SK-N-SH (cell line): Measurements from ENCODE around the gene PPP5C. TPM values are rescaled to one million over a fixed set of nuclear protein-coding genes. Genes with fewer than 3 reads are reported as not detected.

Experiments
- CTCF ChIA-PET: fragments of 300-600, 350-600 bp; formaldehyde crosslinking; extraction: SDS; loops from one replicate; lab custom pipeline; 2021; lab: Yijun Ruan, JAX
- POLR2A ChIA-PET: fragments of 350-600 bp; sonication (Branson Sonifier 250); formaldehyde crosslinking; extraction: SDS; loops from one replicate; lab custom pipeline; 2020; ENCODE audit warnings: antibody characterized with exemption, inconsistent platforms; lab: Yijun Ruan, JAX
- DNase-seq: peaks from one replicate; pipeline ENCODE4 v3.0.0; 2012
- H2AFZ ChIP-seq: fragments of 200-600 bp; sonication (generic); 2 replicates; pipeline ENCODE4 v1.8.1; 2016; ENCODE audit warnings: antibody characterized with exemption, mild to moderate bottlenecking, low read depth
- H3F3A ChIP-seq: fragments of 200-600 bp; sonication (generic); replicated peaks from 2 replicates; pipeline ENCODE3; 2016; ENCODE audit warnings: antibody characterized with exemption, mild to moderate bottlenecking; ENCODE audit not compliant: insufficient read depth
- H3K27ac ChIP-seq, 2 experiments: fragments of 200-500 bp in 1 of 2; fragments of 200-600 bp in 1 of 2; sonication (Bioruptor generic) in 1 of 2; sonication (generic), shearing (Covaris generic) in 1 of 2; 2 replicates each; pipeline versions ENCODE4 v1.5.1 to v1.6.1; 2014 to 2016; ENCODE audit warnings: low read depth in 2 of 2, inconsistent platforms in 1 of 2, low read length in 1 of 2, mild to moderate bottlenecking in 1 of 2, mixed read lengths in 1 of 2
- H3K27me3 ChIP-seq: fragments of 200-600 bp; sonication (generic), shearing (Covaris generic); 2 replicates; pipeline ENCODE4 v1.6.1; 2016; ENCODE audit warnings: mixed run types; ENCODE audit not compliant: insufficient read depth
- H3K36me3 ChIP-seq, 2 experiments: fragments of 200-500 bp in 1 of 2; fragments of 200-600 bp in 1 of 2; sonication (Bioruptor generic) in 1 of 2; sonication (generic) in 1 of 2; replicated peaks in 1 of 2; 2 replicates each; pipeline versions ENCODE3 to v1.5.1; 2014 to 2016; ENCODE audit warnings: low read length in 1 of 2, mild to moderate bottlenecking in 1 of 2; ENCODE audit not compliant: insufficient read depth in 2 of 2, control insufficient read depth in 1 of 2
- H3K4me1 ChIP-seq, 2 experiments: fragments of 200-500 bp in 1 of 2; fragments of 200-600 bp in 1 of 2; sonication (Bioruptor generic) in 1 of 2; sonication (generic), shearing (Covaris generic) in 1 of 2; 2 replicates each; pipeline versions ENCODE4 v1.5.1 to v1.6.1; 2014 to 2016; ENCODE audit warnings: low read depth in 1 of 2, low read length in 1 of 2, mixed run types in 1 of 2; ENCODE audit not compliant: insufficient read depth in 2 of 2, control insufficient read depth in 1 of 2
- H3K4me2 ChIP-seq: fragments of 200-600 bp; sonication (generic), shearing (Covaris generic); 2 replicates; pipeline ENCODE4 v1.6.1; 2017; ENCODE audit warnings: mixed run types
- H3K4me3 ChIP-seq, 2 experiments: fragments of 200-500 bp in 1 of 2; fragments of 200-600 bp in 1 of 2; sonication (Bioruptor generic) in 1 of 2; sonication (generic), shearing (Covaris generic) in 1 of 2; 2 replicates each; pipeline versions ENCODE4 v1.5.1 to v1.8.1; 2014 to 2016; ENCODE audit warnings: low read depth in 2 of 2, inconsistent platforms in 1 of 2, low read length in 1 of 2, mild to moderate bottlenecking in 1 of 2, mixed read lengths in 1 of 2, moderate library complexity in 1 of 2
- H3K79me2 ChIP-seq: fragments of 200-600 bp; sonication (generic); 2 replicates; pipeline ENCODE4 v1.8.1; 2017; ENCODE audit warnings: mild to moderate bottlenecking; ENCODE audit not compliant: insufficient read depth
- H3K9ac ChIP-seq: fragments of 200-600 bp; sonication (generic); 2 replicates; pipeline ENCODE4 v1.6.1; 2017; ENCODE audit warnings: mixed run types
- H3K9me2 ChIP-seq: fragments of 200-600 bp; sonication (generic); 2 replicates; pipeline ENCODE4 v1.6.1; 2017; ENCODE audit warnings: mixed run types
- H3K9me3 ChIP-seq: fragments of 200-600 bp; sonication (generic); 2 replicates; pipeline ENCODE4 v1.6.1; 2017; ENCODE audit warnings: mixed run types, mild to moderate bottlenecking, moderate library complexity
- H4K20me1 ChIP-seq: fragments of 200-600 bp; sonication (generic); 2 replicates; pipeline ENCODE4 v1.6.1; 2017; ENCODE audit warnings: mild to moderate bottlenecking, mixed run types; ENCODE audit not compliant: insufficient read depth
- ELF1 ChIP-seq: IDR thresholded peaks from 2 replicates; pipeline ENCODE4 v1.4.0; 2012
- EP300 ChIP-seq, 2 experiments: IDR thresholded peaks; 2 replicates each; pipeline versions ENCODE4 v1.4.0 to v1.6.1; 2012; ENCODE audit warnings: borderline replicate concordance in 1 of 2, low read depth in 1 of 2, low read length in 1 of 2
- EZH2phosphoT487 ChIP-seq: fragments of 200-600 bp; sonication (generic); IDR thresholded peaks from 2 replicates; pipeline ENCODE4 v1.6.1; 2017; ENCODE audit warnings: low read depth, mixed run types, mild to moderate bottlenecking, antibody characterized with exemption, moderate library complexity, borderline replicate concordance
- FOSL2 ChIP-seq: IDR thresholded peaks from 2 replicates; pipeline ENCODE4 v1.4.0; 2012; ENCODE audit warnings: low read depth, mild to moderate bottlenecking, moderate library complexity, borderline replicate concordance
- FOXJ3 ChIP-seq: sonication (generic); formaldehyde crosslinking; IDR thresholded peaks from 2 replicates; pipeline ENCODE4 v1.5.1; 2020; ENCODE audit warnings: mild to moderate bottlenecking, missing genetic modification reagents
- FOXM1 ChIP-seq: IDR thresholded peaks from 2 replicates; pipeline ENCODE4 v1.4.0; 2012; ENCODE audit warnings: low read depth, mild to moderate bottlenecking
- GABPA ChIP-seq: IDR thresholded peaks from 2 replicates; pipeline ENCODE4 v1.4.0; 2012; ENCODE audit warnings: low read depth, mild to moderate bottlenecking
- MEF2A ChIP-seq: IDR thresholded peaks from 2 replicates; pipeline ENCODE4 v1.4.0; 2012; ENCODE audit warnings: low read depth, borderline replicate concordance
- MXI1 ChIP-seq: IDR thresholded peaks from 2 replicates; pipeline ENCODE4 v1.6.1; 2012; ENCODE audit warnings: mild to moderate bottlenecking, low read depth, low read length, improper control_type of control experiment
- POLR2AphosphoS5 ChIP-seq: IDR thresholded peaks from 2 replicates; pipeline ENCODE4 v1.6.1; 2012; ENCODE audit warnings: low read depth, low read length
- RAD21 ChIP-seq: IDR thresholded peaks from 2 replicates; pipeline ENCODE4 v1.6.1; 2012; ENCODE audit warnings: mild to moderate bottlenecking, low read length
- RCOR1 ChIP-seq: fragments of 150-350 bp; IDR thresholded peaks from 2 replicates; pipeline ENCODE4 v1.6.1; 2017; ENCODE audit warnings: antibody characterized with exemption, low read length
- RFX5 ChIP-seq: IDR thresholded peaks from 2 replicates; pipeline ENCODE4 v1.6.1; 2012; ENCODE audit warnings: mild to moderate bottlenecking, improper control_type of control experiment, low read length
- SMC3 ChIP-seq: IDR thresholded peaks from 2 replicates; pipeline ENCODE4 v1.6.1; 2012; ENCODE audit warnings: low read depth, low read length, improper control_type of control experiment
- TCF12 ChIP-seq: IDR thresholded peaks from 2 replicates; pipeline ENCODE4 v1.4.0; 2012
- USF2 ChIP-seq: fragments of 150-350 bp; IDR thresholded peaks from 2 replicates; pipeline ENCODE4 v1.6.1; 2017; ENCODE audit warnings: antibody characterized with exemption, low read length, low read depth, borderline replicate concordance
- YY1 ChIP-seq: IDR thresholded peaks from 2 replicates; pipeline ENCODE4 v1.4.0; 2012; ENCODE audit warnings: low read depth, mild to moderate bottlenecking
- WGBS: methylation state at CpG from one replicate; pipeline ENCODE4 v1.1.6; 2017; ENCODE audit warnings: low lambda C conversion rate; 5-methylcytosine and 5-hydroxymethylcytosine counted together
- polyA plus RNA-seq, 3 experiments: library from polyadenylated mRNA; depleted of rRNA; stranded (reverse); fragments of >200 nt; gene quantifications; 2 replicates each; pipeline ENCODE4 v1.2.3, GENCODE V29; 2012
- TF ChIP-seq, protein P1 (sequence below): IDR thresholded peaks from 2 replicates; pipeline ENCODE4 v1.4.0; 2012; ENCODE audit warnings: low read depth, borderline replicate concordance
- TF ChIP-seq, protein P2 (sequence below): IDR thresholded peaks from 2 replicates; pipeline ENCODE4 v1.4.0; 2012; ENCODE audit warnings: low read depth
- TF ChIP-seq, protein P3 (sequence below): IDR thresholded peaks from 2 replicates; pipeline ENCODE4; 2012

PPP5C gene
- polyA plus RNA-seq, 1 of the 3 experiments (the other 2 are of a cell fraction), result 162 TPM

GRCh38 chr19:46381756-46382345 lies 35.0 kb downstream of the PPP5C start:
- H3K9me2 ChIP-seq, result no peaks in the 10 kb centered on the region
- POLR2A ChIA-PET, result no interaction called here
- no peak overlapping the region for H2AFZ ChIP-seq
- peaks cover 39% of the 10 kb centered on the region for H3K79me2 ChIP-seq
- H3K27me3 ChIP-seq, result no peaks in the 10 kb centered on the region
- 0 out of 2 replicates have a peak, but pooled peaks cover 16% of the 10 kb centered on the region for H4K20me1 ChIP-seq
- no peaks in the 10 kb centered on the region for H3K9me3 ChIP-seq
- 94% methylated on average over 15 of the region's 15 CpGs for WGBS
- peaks cover 53 to 57% of the 10 kb centered on the region in 2 experiments for H3K36me3 ChIP-seq
- H3K4me3 ChIP-seq, result no peak overlapping the region
- no peak overlapping the region for H3K27ac ChIP-seq
- H3K4me2 ChIP-seq, result no peak overlapping the region
- peaks cover 0 to 19% of the 10 kb centered on the region in 2 experiments; a peak in 3 of 4 replicates for H3K4me1 ChIP-seq
- CTCF ChIA-PET, result interaction anchor here (0.7 to 2.0 kb wide), 8 partner anchors 9 to 132 kb away, joined by 3 to 9 read pairs (median 4); no protein-coding TSS in a partner anchor
- DNase-seq, result no peak
- TF ChIP-seq FOXJ3, result no peak
- no peak for TF ChIP-seq ELF1
- TF ChIP-seq POLR2AphosphoS5, result no peak
- TF ChIP-seq, protein P1, sequence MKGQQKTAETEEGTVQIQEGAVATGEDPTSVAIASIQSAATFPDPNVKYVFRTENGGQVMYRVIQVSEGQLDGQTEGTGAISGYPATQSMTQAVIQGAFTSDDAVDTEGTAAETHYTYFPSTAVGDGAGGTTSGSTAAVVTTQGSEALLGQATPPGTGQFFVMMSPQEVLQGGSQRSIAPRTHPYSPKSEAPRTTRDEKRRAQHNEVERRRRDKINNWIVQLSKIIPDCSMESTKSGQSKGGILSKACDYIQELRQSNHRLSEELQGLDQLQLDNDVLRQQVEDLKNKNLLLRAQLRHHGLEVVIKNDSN, result no peak
- TF ChIP-seq MXI1, result no peak
- no peak for TF ChIP-seq EZH2phosphoT487
- TF ChIP-seq YY1, result no peak
- TF ChIP-seq, protein P2, sequence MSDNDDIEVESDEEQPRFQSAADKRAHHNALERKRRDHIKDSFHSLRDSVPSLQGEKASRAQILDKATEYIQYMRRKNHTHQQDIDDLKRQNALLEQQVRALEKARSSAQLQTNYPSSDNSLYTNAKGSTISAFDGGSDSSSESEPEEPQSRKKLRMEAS, result no peak
- TF ChIP-seq MEF2A, result no peak
- TF ChIP-seq FOXM1, result no peak
- TF ChIP-seq, protein P3, sequence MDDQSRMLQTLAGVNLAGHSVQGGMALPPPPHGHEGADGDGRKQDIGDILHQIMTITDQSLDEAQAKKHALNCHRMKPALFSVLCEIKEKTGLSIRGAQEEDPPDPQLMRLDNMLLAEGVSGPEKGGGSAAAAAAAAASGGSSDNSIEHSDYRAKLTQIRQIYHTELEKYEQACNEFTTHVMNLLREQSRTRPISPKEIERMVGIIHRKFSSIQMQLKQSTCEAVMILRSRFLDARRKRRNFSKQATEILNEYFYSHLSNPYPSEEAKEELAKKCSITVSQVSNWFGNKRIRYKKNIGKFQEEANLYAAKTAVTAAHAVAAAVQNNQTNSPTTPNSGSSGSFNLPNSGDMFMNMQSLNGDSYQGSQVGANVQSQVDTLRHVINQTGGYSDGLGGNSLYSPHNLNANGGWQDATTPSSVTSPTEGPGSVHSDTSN, result no peak
- TF ChIP-seq EP300 (IDR thresholded peaks at IDR 0.05; ENCODE audit: borderline replicate concordance in 1 of 2, low read depth in 1 of 2, low read length in 1 of 2), result no peak
- no peak for TF ChIP-seq RAD21
- TF ChIP-seq RCOR1, result no peak
- TF ChIP-seq SMC3, result no peak
- no peak for TF ChIP-seq USF2
- TF ChIP-seq FOSL2, result no peak
- no peak for TF ChIP-seq TCF12
- TF ChIP-seq GABPA, result no peak
- TF ChIP-seq RFX5, result no peak
- H3K9ac ChIP-seq, result no peak overlapping the region
- peaks cover 19% of the 10 kb centered on the region for H3F3A ChIP-seq
